ENCODE results near the gene PLA1A. TPM values are rescaled to one million over a fixed set of nuclear protein-coding genes. Genes with fewer than 3 reads are reported as not detected.
"Not testable (repeated sequence)": the region's sequence is repeated elsewhere in the genome, so short reads cannot be mapped to it uniquely, and the experiment has no call there.

The PLA1A gene
- total RNA-seq, 1 donor from 2014 or later = 0.52 TPM

DNA sequence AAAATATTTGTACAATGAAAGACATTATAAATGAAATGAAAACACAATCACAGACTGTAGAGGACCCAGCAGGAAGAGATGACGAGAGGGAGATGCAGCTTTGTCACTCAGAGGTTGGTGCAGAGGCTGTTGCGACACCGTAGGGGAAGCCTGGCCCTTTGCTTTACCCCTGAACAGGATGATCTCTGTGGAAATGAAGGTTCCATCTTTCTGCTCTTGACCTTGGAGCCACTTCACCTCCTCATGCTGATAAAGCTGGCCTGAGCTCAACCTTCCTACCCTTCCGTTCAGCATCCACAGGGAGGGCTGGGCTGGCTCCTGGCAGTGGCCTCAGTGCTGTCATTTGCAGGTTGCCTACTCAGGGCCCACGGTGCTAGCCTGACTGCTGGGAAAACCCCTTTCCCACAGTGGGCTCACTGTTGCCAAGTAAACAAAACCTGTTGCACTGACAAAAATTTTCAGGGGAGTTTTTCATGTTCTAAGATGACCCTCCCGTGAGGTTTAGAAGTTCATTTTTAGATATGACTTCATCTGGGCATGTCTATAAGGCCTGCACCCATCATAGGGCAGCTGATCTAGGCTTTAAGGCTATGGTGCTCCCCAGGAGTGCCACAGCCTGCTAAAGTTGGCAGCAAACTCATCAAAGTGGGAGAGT is 35.3 kb upstream of the PLA1A start:
- DNase-seq (ENCODE audit: low read depth) = no peak
- H3K4me3 ChIP-seq (ENCODE audit: low read depth, low read length) = no peak overlapping the region
- TF ChIP-seq, protein P1, sequence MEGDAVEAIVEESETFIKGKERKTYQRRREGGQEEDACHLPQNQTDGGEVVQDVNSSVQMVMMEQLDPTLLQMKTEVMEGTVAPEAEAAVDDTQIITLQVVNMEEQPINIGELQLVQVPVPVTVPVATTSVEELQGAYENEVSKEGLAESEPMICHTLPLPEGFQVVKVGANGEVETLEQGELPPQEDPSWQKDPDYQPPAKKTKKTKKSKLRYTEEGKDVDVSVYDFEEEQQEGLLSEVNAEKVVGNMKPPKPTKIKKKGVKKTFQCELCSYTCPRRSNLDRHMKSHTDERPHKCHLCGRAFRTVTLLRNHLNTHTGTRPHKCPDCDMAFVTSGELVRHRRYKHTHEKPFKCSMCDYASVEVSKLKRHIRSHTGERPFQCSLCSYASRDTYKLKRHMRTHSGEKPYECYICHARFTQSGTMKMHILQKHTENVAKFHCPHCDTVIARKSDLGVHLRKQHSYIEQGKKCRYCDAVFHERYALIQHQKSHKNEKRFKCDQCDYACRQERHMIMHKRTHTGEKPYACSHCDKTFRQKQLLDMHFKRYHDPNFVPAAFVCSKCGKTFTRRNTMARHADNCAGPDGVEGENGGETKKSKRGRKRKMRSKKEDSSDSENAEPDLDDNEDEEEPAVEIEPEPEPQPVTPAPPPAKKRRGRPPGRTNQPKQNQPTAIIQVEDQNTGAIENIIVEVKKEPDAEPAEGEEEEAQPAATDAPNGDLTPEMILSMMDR (conservative IDR thresholded peaks at IDR 0.05; ENCODE audit: low read depth, low read length) = no peak

DNA sequence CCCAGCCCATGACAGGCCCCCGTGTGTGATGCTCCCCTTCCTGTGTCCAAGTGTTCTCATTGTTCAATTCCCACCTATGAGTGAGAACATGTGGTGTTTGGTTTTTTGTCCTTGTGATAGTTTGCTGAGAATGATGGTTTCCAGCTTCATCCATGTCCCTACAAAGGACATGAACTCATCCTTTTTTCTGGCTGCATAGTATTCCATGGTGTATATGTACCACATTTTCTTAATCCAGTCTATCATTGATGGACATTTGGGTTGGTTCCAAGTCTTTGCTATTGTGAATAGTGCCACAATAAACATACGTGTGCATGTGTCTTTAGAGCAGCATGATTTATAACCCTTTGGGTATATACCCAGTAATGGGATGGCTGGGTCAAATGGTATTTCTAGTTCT is 34.4 kb upstream of the PLA1A start:
- not testable (repeated sequence) for DNase-seq (ENCODE audit: low read depth); H3K4me3 ChIP-seq (ENCODE audit: low read depth, low read length)

DNA sequence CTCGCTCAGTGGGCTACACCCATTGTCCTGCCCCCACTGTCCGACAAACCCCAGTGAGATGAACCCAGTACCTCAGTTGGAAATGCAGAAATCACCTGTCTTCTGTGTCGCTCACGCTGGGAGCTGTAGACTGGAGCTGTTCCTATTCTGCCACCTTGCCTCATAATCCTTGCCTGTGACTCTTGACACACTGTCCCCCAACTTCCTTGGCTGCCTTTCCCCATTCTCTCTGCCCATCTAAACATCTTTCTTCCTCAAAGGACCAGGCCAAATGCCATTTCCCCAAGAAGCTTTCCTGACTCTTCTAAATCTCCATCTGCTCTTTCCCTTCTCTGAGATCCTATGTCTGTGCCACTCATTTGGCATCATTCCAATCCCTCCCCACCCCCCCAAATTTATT is 28.5 kb upstream of the PLA1A start:
- no peak overlapping the region for H3K4me3 ChIP-seq (ENCODE audit: low read depth, low read length)
- no peak for DNase-seq (ENCODE audit: low read depth)
- TF ChIP-seq, protein P1 (conservative IDR thresholded peaks at IDR 0.05; ENCODE audit: low read depth, low read length) = no peak

DNA sequence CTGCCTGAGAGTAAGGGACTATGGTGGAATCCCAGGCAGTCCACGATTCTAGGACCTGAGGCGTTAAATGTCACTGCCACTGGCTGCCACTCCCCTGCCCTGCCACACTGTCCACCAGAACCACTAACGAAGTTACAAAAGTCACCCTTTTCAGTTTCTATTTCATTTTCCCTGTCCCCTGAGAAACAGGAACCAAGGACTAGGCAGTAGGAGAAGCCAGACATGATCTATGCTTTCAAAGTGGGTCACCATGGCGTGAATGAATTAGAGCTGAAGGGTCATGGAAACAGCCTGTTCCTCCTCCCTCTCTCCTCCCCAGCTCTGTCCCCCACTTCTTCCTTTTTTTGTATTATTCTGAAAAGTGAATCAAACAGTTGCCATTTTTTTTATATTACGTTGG is 27.5 kb upstream of the PLA1A start:
- H3K4me3 ChIP-seq (ENCODE audit: low read depth, low read length) = no peak overlapping the region
- DNase-seq (ENCODE audit: low read depth) = no peak
- TF ChIP-seq, protein P1 (conservative IDR thresholded peaks at IDR 0.05; ENCODE audit: low read depth, low read length) = no peak

DNA sequence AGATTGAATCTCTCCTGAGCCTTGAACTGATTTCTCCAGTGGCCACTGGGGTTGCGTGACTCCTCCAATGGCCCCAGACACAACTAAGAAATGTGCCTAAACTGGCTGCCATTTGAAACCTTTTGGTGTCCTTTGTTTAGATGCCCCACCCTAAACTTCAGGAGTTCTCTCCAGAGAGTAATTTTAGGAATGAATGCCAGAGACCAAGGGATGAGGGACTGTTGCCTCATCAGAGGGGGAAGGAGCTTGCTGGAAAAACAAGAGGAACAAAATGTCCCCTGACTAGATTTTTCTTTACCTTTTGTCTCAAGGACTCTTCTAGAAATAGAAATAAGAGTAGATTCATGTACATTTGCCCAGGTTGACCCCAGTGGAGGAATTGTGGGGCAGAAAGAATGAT is 26.5 kb upstream of the PLA1A start:
- H3K4me3 ChIP-seq (ENCODE audit: low read depth, low read length) = no peak overlapping the region
- no peak for DNase-seq (ENCODE audit: low read depth)
- TF ChIP-seq, protein P1 (conservative IDR thresholded peaks at IDR 0.05; ENCODE audit: low read depth, low read length) = no peak

DNA sequence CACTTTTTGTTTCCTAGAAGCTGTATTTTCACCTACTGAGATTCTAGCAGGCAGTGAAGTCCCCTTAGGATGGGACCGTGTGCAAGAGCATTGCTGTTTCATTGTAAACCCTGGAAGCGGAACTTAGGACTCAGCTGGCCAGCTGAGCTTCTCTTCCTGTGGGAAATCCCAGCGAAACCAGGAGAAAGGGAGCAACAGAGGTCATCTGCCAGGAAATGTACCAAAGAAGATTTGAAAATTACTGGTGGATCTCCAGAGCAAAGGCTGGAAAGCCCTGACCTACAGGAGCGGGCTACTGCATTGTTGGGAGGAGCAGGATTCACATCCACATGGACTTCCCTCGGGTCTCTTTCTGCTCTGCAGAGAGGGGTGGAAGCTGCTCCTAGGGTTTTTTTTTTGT is 26.0 kb upstream of the PLA1A start:
- no peak overlapping the region for H3K4me3 ChIP-seq (ENCODE audit: low read depth, low read length)
- TF ChIP-seq, protein P1 (conservative IDR thresholded peaks at IDR 0.05; ENCODE audit: low read depth, low read length) = no peak
- no peak for DNase-seq (ENCODE audit: low read depth)

DNA sequence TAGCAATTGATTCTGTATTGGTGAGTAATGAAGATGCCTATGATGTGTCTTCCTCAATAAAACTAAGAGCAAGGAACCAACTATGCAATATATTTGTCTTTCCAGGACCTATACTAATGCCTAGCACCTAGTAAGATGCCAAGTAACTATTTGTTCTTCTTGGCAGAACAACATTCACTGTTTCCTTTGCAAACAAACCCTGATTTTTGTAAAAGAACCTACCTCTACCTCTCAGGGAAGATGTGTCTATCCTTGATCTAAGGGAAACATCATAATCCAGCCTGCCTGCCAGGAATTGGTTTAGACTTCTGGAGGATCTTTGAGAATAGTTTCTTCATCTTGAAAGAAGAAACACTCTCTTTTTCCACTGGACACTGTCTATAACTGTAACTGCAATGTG is 22.2 kb upstream of the PLA1A start:
- no peak for DNase-seq (ENCODE audit: low read depth)
- H3K4me3 ChIP-seq (ENCODE audit: low read depth, low read length) = no peak overlapping the region
- TF ChIP-seq, protein P1 (conservative IDR thresholded peaks at IDR 0.05; ENCODE audit: low read depth, low read length) = no peak
